PC-3 (cell line): ENCODE results near the gene SHANK2. TPM values are rescaled to one million over a fixed set of nuclear protein-coding genes. Genes with fewer than 3 reads are reported as not detected.

Experiments
- ATAC-seq: fragments of 200-7000 bp; cut with Tn5 transposase; 2 replicates; pipeline ENCODE4 v1.9.1; 2020; ENCODE audit warnings: mild to moderate bottlenecking, moderate library complexity
- BruUV-seq: library from RNA; stranded (reverse); fragments of 400-500 nt; replicated peaks from 2 replicates; lab custom pipeline; 2021; lab: Mats Ljungman, UMichigan
- CTCF ChIA-PET: fragments of 300-600 bp; sonication (Branson Sonifier 250); formaldehyde crosslinking; loops from one replicate; lab custom pipeline; 2022; ENCODE audit warnings: antibody characterized with exemption; lab: Charles Lee
- POLR2A ChIA-PET: fragments of 300-600 bp; sonication (Branson Sonifier 250); formaldehyde crosslinking; loops from one replicate; lab custom pipeline; 2022; ENCODE audit warnings: antibody characterized with exemption; ENCODE audit not compliant: unreplicated experiment; lab: Charles Lee
- DNase-seq: peaks from one replicate; pipeline ENCODE4 v3.0.0-alpha.2; 2015
- H2AFZ ChIP-seq: fragments of 300-600 bp; sonication (generic); 2 replicates; pipeline ENCODE4 v1.6.0; 2016; ENCODE audit warnings: antibody characterized with exemption, low read length
- H3F3A ChIP-seq: fragments of 300-600 bp; sonication (generic); one replicate; pipeline ENCODE4 v1.6.0; 2017; ENCODE audit warnings: antibody characterized with exemption, low read length, control low read depth, mild to moderate bottlenecking; ENCODE audit not compliant: unreplicated experiment
- H3K27ac ChIP-seq: fragments of 300-600 bp; sonication (generic); 2 replicates; pipeline ENCODE4 v1.5.1; 2016; ENCODE audit warnings: mild to moderate bottlenecking, low read length
- H3K27me3 ChIP-seq: fragments of 300-600 bp; sonication (generic); 2 replicates; pipeline ENCODE4 v1.6.1; 2016; ENCODE audit warnings: low read length, mixed read lengths
- H3K36me3 ChIP-seq: fragments of 300-600 bp; sonication (generic); 2 replicates; pipeline ENCODE4 v1.6.1; 2016; ENCODE audit warnings: low read depth, mixed run types, low read length, mixed read lengths
- H3K4me1 ChIP-seq: fragments of 300-600 bp; sonication (generic); 2 replicates; pipeline ENCODE4 v1.5.1; 2016; ENCODE audit warnings: low read length; ENCODE audit not compliant: insufficient read depth
- H3K4me2 ChIP-seq: fragments of 300-600 bp; sonication (generic); 2 replicates; pipeline ENCODE4 v1.6.0; 2016; ENCODE audit warnings: low read length
- H3K4me3 ChIP-seq: fragments of 300-600 bp; sonication (generic); 2 replicates; pipeline ENCODE4 v1.5.1; 2016; ENCODE audit warnings: mild to moderate bottlenecking, low read length, mixed read lengths
- H3K79me2 ChIP-seq: fragments of 300-600 bp; sonication (generic); 2 replicates; pipeline ENCODE4 v1.6.1; 2017; ENCODE audit warnings: low read length, mixed read lengths
- H3K9ac ChIP-seq: fragments of 300-600 bp; sonication (generic); 2 replicates; pipeline ENCODE4 v1.6.0; 2016; ENCODE audit warnings: mild to moderate bottlenecking, low read length
- H3K9me2 ChIP-seq: fragments of 300-600 bp; sonication (generic); replicated peaks from 2 replicates; pipeline ENCODE4 v1.6.1; 2016; ENCODE audit warnings: mixed run types, low read length, mixed read lengths
- H3K9me3 ChIP-seq: fragments of 300-600 bp; sonication (generic); 2 replicates; pipeline ENCODE4 v1.6.1; 2016; ENCODE audit warnings: low read length, mixed read lengths
- H4K20me1 ChIP-seq: fragments of 300-600 bp; sonication (generic); 2 replicates; pipeline ENCODE4 v1.6.1; 2016; ENCODE audit warnings: low read length, mixed read lengths
- CTCF ChIP-seq: fragments of 300-600 bp; sonication (generic); conservative IDR thresholded peaks from 2 replicates; pipeline ENCODE4 v1.5.1; 2017; ENCODE audit warnings: antibody characterized with exemption, low read depth, mild to moderate bottlenecking, low read length
- EZH2 ChIP-seq: fragments of 300-600 bp; sonication (generic); IDR thresholded peaks from one replicate; pipeline ENCODE4 v1.6.1; 2017; ENCODE audit warnings: antibody characterized with exemption, mild to moderate bottlenecking, low read length; ENCODE audit not compliant: unreplicated experiment
- EZH2phosphoT487 ChIP-seq: fragments of 300-600 bp; sonication (generic); IDR thresholded peaks from 2 replicates; pipeline ENCODE4 v1.6.1; 2018; ENCODE audit warnings: mild to moderate bottlenecking, antibody characterized with exemption, low read length, borderline replicate concordance
- intact Hi-C: fragments of 100-400 bp; cut with micrococcal nuclease; formaldehyde crosslinking; loops from 2 replicates; pipeline ENCODE4 v1.9.0; 2023
- total RNA-seq: library from RNA; depleted of rRNA; stranded (reverse); fragments of >200 nt; gene quantifications from 2 replicates; pipeline ENCODE4 v1.2.3, GENCODE V29; 2014

The SHANK2 gene
- total RNA-seq, 1 experiment from 2014 or later, result 45.0 TPM

GRCh38 chr11:71267807-71268421 lies 15.5 kb upstream of the SHANK2 start:
- H3K9me3 ChIP-seq, result no peaks in the 10 kb centered on the region
- H3K9me2 ChIP-seq, result no peaks in the 10 kb centered on the region
- ChIA-PET POLR2A (no interaction called here), CTCF (no interaction called here)
- no peaks in the 10 kb centered on the region for H3K79me2 ChIP-seq
- no peak overlapping the region for H2AFZ ChIP-seq
- H3K4me3 ChIP-seq, result no peak overlapping the region
- no peak overlapping the region for H3K4me2 ChIP-seq
- H4K20me1 ChIP-seq, result no peaks in the 10 kb centered on the region
- DNase-seq, result no peak
- TF ChIP-seq EZH2, result no peak
- TF ChIP-seq EZH2phosphoT487, result no peak
- TF ChIP-seq CTCF, result no peak
- H3K36me3 ChIP-seq, result no peaks in the 10 kb centered on the region
- intact Hi-C loops, result no loop called here
- H3K4me1 ChIP-seq, result peaks cover 13% of the 10 kb centered on the region; the same call in 1 of the 2 replicates
- ATAC-seq, result no peak
- H3K27me3 ChIP-seq, result no peaks in the 10 kb centered on the region
- no peak overlapping the region for H3K9ac ChIP-seq
- no peaks in the 10 kb centered on the region for H3F3A ChIP-seq
- no peak overlapping the region for H3K27ac ChIP-seq
- no TSS peak for BruUV-seq

GRCh38 chr11:71266114-71266833 lies 13.9 kb upstream of the SHANK2 start:
- no peaks in the 10 kb centered on the region for H3F3A ChIP-seq
- no peak for ATAC-seq
- H3K36me3 ChIP-seq, result no peaks in the 10 kb centered on the region
- POLR2A ChIA-PET, result no interaction called here
- H3K27me3 ChIP-seq, result no peaks in the 10 kb centered on the region
- H2AFZ ChIP-seq, result no peak overlapping the region
- TF ChIP-seq EZH2 (no peak), EZH2phosphoT487 (no peak), CTCF (no peak)
- peaks cover 13% of the 10 kb centered on the region; the same call in 1 of the 2 replicates for H3K4me1 ChIP-seq
- no peak for DNase-seq
- no peaks in the 10 kb centered on the region for H4K20me1 ChIP-seq
- no peak overlapping the region for H3K9ac ChIP-seq
- BruUV-seq, result no TSS peak
- no peak overlapping the region for H3K27ac ChIP-seq
- no peaks in the 10 kb centered on the region for H3K79me2 ChIP-seq
- no peak overlapping the region for H3K4me3 ChIP-seq
- CTCF ChIA-PET, result no interaction called here
- H3K9me3 ChIP-seq, result no peaks in the 10 kb centered on the region
- intact Hi-C loops, result no loop called here
- no peak overlapping the region for H3K4me2 ChIP-seq
- no peaks in the 10 kb centered on the region for H3K9me2 ChIP-seq

GRCh38 chr11:71265559-71266092 lies 13.2 kb upstream of the SHANK2 start:
- H4K20me1 ChIP-seq, result no peaks in the 10 kb centered on the region
- H3F3A ChIP-seq, result no peaks in the 10 kb centered on the region
- no peak for DNase-seq
- ChIA-PET CTCF (no interaction called here), POLR2A (no interaction called here)
- H3K27ac ChIP-seq, result no peak overlapping the region
- no peak overlapping the region for H3K4me3 ChIP-seq
- BruUV-seq, result no TSS peak
- H2AFZ ChIP-seq, result no peak overlapping the region
- no peaks in the 10 kb centered on the region for H3K79me2 ChIP-seq
- H3K9ac ChIP-seq, result no peak overlapping the region
- H3K9me3 ChIP-seq, result no peaks in the 10 kb centered on the region
- ATAC-seq, result no peak
- intact Hi-C loops, result no loop called here
- no peaks in the 10 kb centered on the region for H3K9me2 ChIP-seq
- peaks cover 13% of the 10 kb centered on the region; the same call in 1 of the 2 replicates for H3K4me1 ChIP-seq
- H3K36me3 ChIP-seq, result no peaks in the 10 kb centered on the region
- no peak overlapping the region for H3K4me2 ChIP-seq
- no peaks in the 10 kb centered on the region for H3K27me3 ChIP-seq
- no peak for TF ChIP-seq EZH2
- TF ChIP-seq EZH2phosphoT487, result no peak
- no peak for TF ChIP-seq CTCF
